NCI-H524 treated with DMSO at 0.1 percent for 48 hours (cell line): Measurements from ENCODE around the gene LRRC8E.

Source experiments
- DNase-seq: peaks from one replicate; lab custom pipeline; 2025; lab: John Stamatoyannopoulos, UW

Gene LRRC8E

DNA sequence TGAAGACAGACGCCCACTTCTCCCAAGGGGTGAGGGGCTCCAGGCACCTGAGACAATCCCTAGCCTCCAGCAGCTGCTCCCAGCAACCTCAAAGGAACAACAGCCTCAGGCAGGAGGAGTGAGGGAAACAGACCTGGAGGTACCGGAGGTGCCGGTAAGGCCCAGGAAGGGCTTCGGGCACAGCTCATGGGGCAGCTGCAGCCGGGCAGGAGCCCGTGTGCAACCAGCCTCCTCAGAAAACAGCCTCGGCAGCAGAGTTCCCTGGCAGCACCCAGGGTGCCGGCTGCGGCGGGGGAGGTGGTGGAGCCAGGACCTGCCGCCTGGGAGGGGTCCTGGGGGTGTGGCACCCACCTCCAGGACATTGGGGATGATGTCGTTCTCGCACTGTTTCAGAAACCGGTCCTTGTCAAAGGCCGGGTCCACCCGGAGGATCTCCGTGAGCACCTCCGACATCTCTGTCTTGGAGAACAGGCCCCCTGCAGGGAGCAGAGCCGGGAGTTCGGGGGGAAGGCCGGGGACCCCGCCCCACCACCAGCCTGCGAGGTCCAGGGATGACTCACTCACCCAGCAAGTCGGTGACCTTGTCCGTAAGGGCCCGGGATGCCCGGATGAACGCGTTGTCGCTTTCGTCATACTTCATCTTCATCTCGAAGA is 44.1 kb downstream of the LRRC8E start:
- no peak for DNase-seq

GRCh38 chr19:7932930-7933300 is 44.6 kb downstream of the LRRC8E start:
- DNase-seq: no peak

- no peak for DNase-seq
Measured at GRCh38 chr19:7933411-7933810, 45.1 kb downstream of the LRRC8E start.

GRCh38 chr19:7933828-7934725 is 45.8 kb downstream of the LRRC8E start:
- no peak for DNase-seq

DNA sequence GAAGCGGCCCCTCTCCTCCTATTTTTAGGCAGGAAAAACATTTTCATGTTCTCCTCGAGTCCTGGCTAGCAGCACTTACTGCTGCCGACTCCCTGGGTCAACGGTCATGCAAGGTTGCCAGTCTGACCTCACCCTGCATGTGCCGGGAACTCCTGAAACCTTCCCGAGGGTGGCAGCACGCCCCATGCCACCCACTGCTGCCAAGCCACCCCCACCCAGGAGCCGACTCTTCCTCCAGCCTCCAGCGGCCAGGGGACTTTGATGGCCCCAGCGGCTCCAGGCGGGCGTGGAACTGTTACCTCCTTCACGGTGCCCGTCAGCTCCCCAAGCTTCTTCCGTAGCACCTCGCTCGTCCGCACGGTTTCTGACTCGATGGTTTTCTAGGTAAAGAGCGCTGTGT is 46.5 kb downstream of the LRRC8E start:
- DNase-seq: no peak

- DNase-seq: no peak
Measured at GRCh38 chr19:7940841-7941240, 52.5 kb downstream of the LRRC8E start.

DNA sequence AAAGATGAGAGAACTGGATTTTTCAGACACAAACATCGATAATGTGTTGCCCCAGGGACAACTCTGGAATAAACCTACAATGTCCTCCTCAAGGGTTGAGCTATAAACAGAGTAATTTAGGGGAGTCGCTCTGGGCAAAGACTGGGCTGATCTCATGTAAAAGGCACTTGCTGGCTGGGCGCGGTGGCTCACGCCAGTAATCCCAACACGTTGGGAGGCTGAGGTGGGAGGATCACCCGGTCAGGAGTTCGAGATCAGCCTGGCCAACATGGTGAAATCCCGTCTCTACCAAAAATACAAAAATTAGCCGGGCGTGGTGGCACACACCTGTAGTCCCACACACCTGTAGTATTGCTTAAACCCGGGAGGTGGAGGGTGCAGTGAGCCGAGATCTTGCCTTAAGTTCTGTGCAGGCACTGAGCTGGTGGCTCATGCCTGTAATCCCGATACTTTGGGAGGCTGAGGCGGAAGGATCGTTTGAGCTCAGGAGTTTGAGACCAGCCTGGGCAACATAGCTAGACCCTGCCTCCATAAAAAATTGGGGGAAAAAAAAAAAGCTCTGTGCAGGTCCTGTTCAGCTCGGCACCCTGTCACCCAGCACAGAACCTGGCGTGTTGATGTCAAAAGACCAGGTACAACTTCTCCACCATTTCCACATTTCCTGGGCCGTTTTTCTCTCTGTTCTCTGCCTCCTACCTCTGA is 53.7 kb downstream of the LRRC8E start:
- DNase-seq: no peak

GRCh38 chr19:7942981-7943443 is 54.7 kb downstream of the LRRC8E start:
- no peak for DNase-seq

- peak; percentile 99 for DNase-seq
Measured at GRCh38 chr19:7943444-7944176, 55.3 kb downstream of the LRRC8E start, which contains the start of gene TIMM44. Gene TIMM44, minus strand, starts transcription at chr19:7943666. Its CDS starts 15 bp downstream, at chr19:7943651.

DNA sequence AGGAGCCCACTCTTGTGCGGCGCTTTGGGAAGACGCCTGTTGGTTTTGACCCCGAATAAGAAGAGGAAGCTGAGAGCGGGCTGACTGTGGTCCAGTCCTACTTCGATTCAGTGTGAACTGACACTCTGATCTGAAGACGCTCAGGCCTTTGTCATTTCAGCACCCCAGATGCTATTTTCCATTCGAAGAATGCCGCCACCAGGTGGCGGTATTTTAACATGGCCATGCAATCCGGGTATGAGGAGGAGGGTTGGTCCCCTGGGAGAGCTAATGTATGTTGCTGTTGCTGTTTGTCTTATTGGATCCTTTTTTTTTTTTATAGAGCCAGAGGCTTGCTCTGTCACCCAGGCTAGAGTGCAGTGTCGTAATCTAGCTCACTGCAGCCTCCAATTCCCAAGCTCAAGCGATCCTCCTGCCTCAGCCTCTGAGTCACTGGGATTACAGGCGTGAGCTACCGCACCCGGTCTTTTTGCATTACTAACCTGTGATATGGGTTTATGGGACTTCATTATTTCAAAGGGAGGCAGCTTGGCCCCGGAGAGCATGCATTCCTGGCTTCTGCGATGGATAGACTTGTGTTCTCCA is 56.0 kb downstream of the LRRC8E start:
- DNase-seq: peak; percentile 28

- no peak for DNase-seq
Measured at GRCh38 chr19:7947939-7948338, 59.6 kb downstream of the LRRC8E start.
